Neural progenitor cell (in vitro differentiated cells): Measurements from ENCODE around the gene TRIM51. TPM values are rescaled to one million over a fixed set of nuclear protein-coding genes. Genes with fewer than 3 reads are reported as not detected.
"Not testable (repeated sequence)": the region's sequence is repeated elsewhere in the genome, so short reads cannot be mapped to it uniquely, and the experiment has no call there.

Experiments used
- DNase-seq: peaks from one replicate; pipeline ENCODE4 v3.0.0-alpha.2; 2016; ENCODE audit warnings: low spot score
- H2AFZ ChIP-seq: fragments of 200-600 bp; sonication (generic); replicated peaks from 2 replicates; pipeline ENCODE4 v1.6.1; 2016; ENCODE audit warnings: antibody characterized with exemption
- H3F3A ChIP-seq: fragments of 200-600 bp; sonication (generic); 2 replicates; pipeline ENCODE4 v1.6.1; 2016; ENCODE audit warnings: antibody characterized with exemption, low read depth
- H3K27ac ChIP-seq: fragments of 200-600 bp; sonication (generic); 2 replicates; pipeline ENCODE4 v1.5.1; 2016; ENCODE audit warnings: mild to moderate bottlenecking
- H3K27me3 ChIP-seq: fragments of 200-600 bp; sonication (generic); 2 replicates; pipeline ENCODE4 v1.6.1; 2016; ENCODE audit warnings: mild to moderate bottlenecking, moderate library complexity
- H3K36me3 ChIP-seq: fragments of 200-600 bp; sonication (generic); 2 replicates; pipeline ENCODE4 v1.5.1; 2016
- H3K4me1 ChIP-seq: fragments of 200-600 bp; sonication (generic); 2 replicates; pipeline ENCODE4 v1.6.1; 2016; ENCODE audit warnings: mixed run types
- H3K4me2 ChIP-seq: fragments of 200-600 bp; sonication (generic); 2 replicates; pipeline ENCODE4 v1.6.1; 2016
- H3K4me3 ChIP-seq: fragments of 200-600 bp; sonication (generic); 2 replicates; pipeline ENCODE4 v1.5.1; 2016
- H3K79me2 ChIP-seq: fragments of 200-600 bp; sonication (generic); 2 replicates; pipeline ENCODE4 v1.6.1; 2016; ENCODE audit warnings: low read depth
- H3K9ac ChIP-seq: fragments of 200-600 bp; sonication (generic); 2 replicates; pipeline ENCODE4 v1.6.1; 2016
- H3K9me3 ChIP-seq: fragments of 200-600 bp; sonication (generic); 2 replicates; pipeline ENCODE4 v1.5.1; 2016; ENCODE audit warnings: low read depth
- H4K20me1 ChIP-seq: fragments of 200-600 bp; sonication (generic); 2 replicates; pipeline ENCODE4 v1.6.1; 2016; ENCODE audit warnings: low read depth
- H3K27ac Mint-ChIP-seq: 3 replicates; pipeline ENCODE4 v1.8.0; 2021; ENCODE audit warnings: mixed read lengths
- H3K27me3 Mint-ChIP-seq: 2 replicates; pipeline ENCODE4 v1.8.0; 2022; ENCODE audit warnings: low read depth, mild to moderate bottlenecking, inconsistent platforms, moderate library complexity, mixed read lengths; ENCODE audit not compliant: insufficient read depth
- H3K36me3 Mint-ChIP-seq: 3 replicates; pipeline ENCODE4 v1.8.0; 2021; ENCODE audit warnings: mixed read lengths
- H3K4me1 Mint-ChIP-seq: 3 replicates; pipeline ENCODE4 v1.8.0; 2021; ENCODE audit warnings: mixed read lengths
- H3K4me3 Mint-ChIP-seq: 3 replicates; pipeline ENCODE4 v1.8.0; 2021; ENCODE audit warnings: mild to moderate bottlenecking, moderate library complexity, mixed read lengths
- H3K9me3 Mint-ChIP-seq: 3 replicates; pipeline ENCODE4 v1.8.0; 2020; ENCODE audit warnings: mixed read lengths
- CTCF ChIP-seq: fragments of 200-600 bp; sonication (generic); IDR thresholded peaks from 2 replicates; pipeline ENCODE4 v1.5.1; 2017; ENCODE audit warnings: antibody characterized with exemption, mild to moderate bottlenecking
- EZH2 ChIP-seq: fragments of 200-600 bp; sonication (generic); IDR thresholded peaks from 2 replicates; pipeline ENCODE4 v1.6.1; 2017; ENCODE audit warnings: antibody characterized with exemption, mild to moderate bottlenecking, moderate library complexity
- EZH2phosphoT487 ChIP-seq: fragments of 200-600 bp; sonication (generic); IDR thresholded peaks from 2 replicates; pipeline ENCODE4 v1.6.1; 2017; ENCODE audit warnings: antibody characterized with exemption
- total RNA-seq: library from RNA; depleted of rRNA; stranded (reverse); fragments of >200 nt; gene quantifications from 2 replicates; pipeline ENCODE4 v1.2.3, GENCODE V29; 2015; ENCODE audit warnings: low replicate concordance

Gene TRIM51
- total RNA-seq, 1 donor from 2014 or later, result not detected

- no peaks in the 10 kb centered on the region for H3K79me2 ChIP-seq
- H4K20me1 ChIP-seq, result no peaks in the 10 kb centered on the region
- Mint-ChIP-seq H3K36me3 (no peaks in the 10 kb centered on the region), H3K9me3 (peaks cover 4% of the 10 kb centered on the region), H3K27me3 (no peaks in the 10 kb centered on the region), H3K4me1 (no peaks in the 10 kb centered on the region), H3K27ac (no peak overlapping the region), H3K4me3 (no peak overlapping the region)
- H3K27ac ChIP-seq, result no peak overlapping the region
- TF ChIP-seq EZH2phosphoT487, result no peak
- no peak for TF ChIP-seq EZH2
- TF ChIP-seq CTCF, result no peak
- no peaks in the 10 kb centered on the region for H3K4me1 ChIP-seq
- H3K4me3 ChIP-seq, result no peak overlapping the region
- H3F3A ChIP-seq, result no peaks in the 10 kb centered on the region
- no peak overlapping the region for H3K4me2 ChIP-seq
- H2AFZ ChIP-seq, result no peak overlapping the region
- H3K36me3 ChIP-seq, result no peaks in the 10 kb centered on the region
- no peak for DNase-seq
- no peaks in the 10 kb centered on the region for H3K27me3 ChIP-seq
- H3K9me3 ChIP-seq, result peaks cover 29% of the 10 kb centered on the region
- H3K9ac ChIP-seq, result no peak overlapping the region
Observed at GRCh38 chr11:55852141-55852540, 31.0 kb upstream of the TRIM51 start.

- H3K27ac Mint-ChIP-seq, result no peak overlapping the region
- no peaks in the 10 kb centered on the region for H3K27me3 Mint-ChIP-seq
- H3K4me1 Mint-ChIP-seq, result no peaks in the 10 kb centered on the region
- H4K20me1 ChIP-seq, result no peaks in the 10 kb centered on the region
- no peak overlapping the region for H3K9ac ChIP-seq
- H3K4me3 ChIP-seq, result no peak overlapping the region
- peaks cover 7% of the 10 kb centered on the region for H3K9me3 Mint-ChIP-seq
- no peaks in the 10 kb centered on the region for H3K4me1 ChIP-seq
- H3K79me2 ChIP-seq, result no peaks in the 10 kb centered on the region
- H3K9me3 ChIP-seq, result peaks cover 44% of the 10 kb centered on the region
- no peak overlapping the region for H3K4me3 Mint-ChIP-seq
- H2AFZ ChIP-seq, result no peak overlapping the region
- H3K27me3 ChIP-seq, result no peaks in the 10 kb centered on the region
- H3K36me3 ChIP-seq, result no peaks in the 10 kb centered on the region
- no peak overlapping the region for H3K4me2 ChIP-seq
- no peak for DNase-seq
- H3K36me3 Mint-ChIP-seq, result no peaks in the 10 kb centered on the region
- TF ChIP-seq EZH2 (no peak), EZH2phosphoT487 (no peak), CTCF (no peak)
- no peak overlapping the region for H3K27ac ChIP-seq
- no peaks in the 10 kb centered on the region for H3F3A ChIP-seq
Observed at GRCh38 chr11:55854704-55855103, 28.4 kb upstream of the TRIM51 start.

DNA sequence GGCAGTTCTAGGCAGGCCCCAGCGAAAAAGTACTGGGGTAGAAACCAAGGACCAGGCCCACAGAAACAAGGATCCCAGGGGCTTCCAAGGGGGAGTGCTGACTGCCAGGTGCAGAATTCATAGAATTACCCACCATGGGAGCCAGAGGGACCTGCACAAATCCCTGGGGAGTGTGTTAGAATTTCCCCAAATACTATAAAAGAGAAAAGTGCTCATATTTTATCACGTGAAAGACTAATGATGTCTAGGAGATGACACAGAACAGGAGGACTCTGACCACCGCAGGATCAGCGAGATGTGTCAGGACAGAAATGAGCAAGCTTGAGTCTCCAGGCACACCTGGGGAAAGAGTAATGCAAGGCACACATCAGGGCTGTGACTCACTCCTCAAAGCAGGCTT lies 15.7 kb upstream of the TRIM51 start:
- H3K9me3 Mint-ChIP-seq, result peaks cover 32% of the 10 kb centered on the region
- H3K27me3 Mint-ChIP-seq, H3K27ac ChIP-seq, H3K4me1 ChIP-seq, DNase-seq, H3K36me3 Mint-ChIP-seq, H3K9ac ChIP-seq, H3K79me2 ChIP-seq, H4K20me1 ChIP-seq, H3K27ac Mint-ChIP-seq, H3F3A ChIP-seq, H3K36me3 ChIP-seq, H2AFZ ChIP-seq, H3K4me3 ChIP-seq, H3K9me3 ChIP-seq, H3K4me1 Mint-ChIP-seq, H3K4me3 Mint-ChIP-seq, H3K27me3 ChIP-seq, H3K4me2 ChIP-seq: not testable (repeated sequence)

DNA sequence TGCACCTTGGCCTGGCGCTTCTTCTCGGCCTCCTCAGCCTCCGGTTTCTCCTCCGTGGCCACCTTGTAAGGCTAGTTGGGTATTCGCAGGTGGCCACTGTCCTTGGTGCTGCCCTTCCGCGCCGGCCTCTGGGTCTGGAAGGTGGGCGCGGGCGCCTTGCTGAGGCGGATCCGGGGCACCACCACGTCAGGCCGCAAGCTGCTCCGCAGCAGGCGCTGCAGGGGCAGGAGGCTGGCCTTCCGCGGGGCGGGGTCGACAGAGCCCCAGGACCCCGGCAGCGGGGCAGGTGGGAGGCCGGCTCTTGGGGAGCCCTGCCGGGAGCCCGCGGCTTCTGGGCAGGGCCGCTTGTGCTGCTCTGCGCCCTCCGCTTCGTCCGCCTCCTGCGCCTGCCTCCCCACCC lies 10.4 kb upstream of the TRIM51 start:
- not testable (repeated sequence) for H3F3A ChIP-seq, H3K27me3 Mint-ChIP-seq, H3K27ac Mint-ChIP-seq

DNA sequence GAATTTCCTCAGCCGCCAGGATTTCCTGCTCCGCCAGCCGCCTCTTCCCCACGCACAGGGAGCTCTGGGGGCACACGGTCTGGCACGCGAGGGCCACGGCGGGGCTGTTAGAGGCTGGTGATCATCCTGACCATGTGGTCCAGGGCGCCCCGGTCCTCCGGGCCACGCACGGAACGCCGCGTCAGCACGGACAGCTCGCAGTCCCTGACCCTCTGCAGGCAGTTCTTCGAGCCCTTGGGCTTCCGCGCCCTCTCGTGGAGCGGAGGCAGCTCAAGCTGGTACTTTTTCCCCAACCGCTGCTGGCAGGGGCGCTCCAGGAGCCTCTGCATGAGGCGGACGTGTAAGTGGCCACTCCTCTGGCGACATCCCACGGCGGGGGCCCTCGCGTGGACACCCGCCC lies 10.0 kb upstream of the TRIM51 start:
- not testable (repeated sequence) for H3K36me3 ChIP-seq, H3K36me3 Mint-ChIP-seq, H3K4me2 ChIP-seq, H3K4me1 Mint-ChIP-seq, H4K20me1 ChIP-seq, DNase-seq, H3K9me3 ChIP-seq, H3K4me1 ChIP-seq, H3K27ac Mint-ChIP-seq, H2AFZ ChIP-seq, H3K79me2 ChIP-seq, H3K27me3 Mint-ChIP-seq, H3K27me3 ChIP-seq, H3K4me3 Mint-ChIP-seq, H3K27ac ChIP-seq, H3F3A ChIP-seq, H3K9ac ChIP-seq, H3K4me3 ChIP-seq
- H3K9me3 Mint-ChIP-seq, result peaks cover 26% of the 10 kb centered on the region

More for the DNA sequence above, 10.4 kb upstream of the TRIM51 start:
- H3K9me3 Mint-ChIP-seq, result peaks cover 26% of the 10 kb centered on the region
- not testable (repeated sequence) for H3K9ac ChIP-seq, H3K36me3 ChIP-seq, H2AFZ ChIP-seq, H4K20me1 ChIP-seq, H3K36me3 Mint-ChIP-seq, H3K27ac ChIP-seq, H3K4me3 Mint-ChIP-seq, H3K27me3 ChIP-seq, DNase-seq, H3K4me2 ChIP-seq, H3K4me3 ChIP-seq, H3K9me3 ChIP-seq, H3K4me1 ChIP-seq, H3K4me1 Mint-ChIP-seq, H3K79me2 ChIP-seq

DNA sequence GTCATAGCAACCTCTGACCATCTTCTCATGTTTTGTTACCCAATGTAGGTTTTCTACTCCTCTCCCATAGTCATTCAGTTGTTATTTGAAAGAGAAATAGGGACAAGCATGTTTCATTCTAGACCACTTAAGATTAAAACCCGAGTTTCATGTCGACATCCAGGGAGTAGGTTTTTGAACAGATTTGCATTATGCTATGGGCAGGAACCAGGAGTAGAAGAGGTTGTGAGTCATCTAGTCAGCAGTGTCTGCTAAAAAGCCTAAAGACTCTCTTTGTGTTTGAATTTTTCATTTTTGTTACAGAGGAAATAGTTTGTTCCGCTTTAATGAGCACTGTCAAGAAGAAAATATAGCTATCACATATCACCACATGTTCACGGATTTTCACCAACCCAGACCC lies 1.9 kb downstream of the TRIM51 start:
- H3K36me3 Mint-ChIP-seq, H3F3A ChIP-seq, H3K4me3 ChIP-seq, H3K36me3 ChIP-seq, H3K4me1 ChIP-seq, H3K9me3 Mint-ChIP-seq, H3K27ac Mint-ChIP-seq, H3K9ac ChIP-seq, H4K20me1 ChIP-seq, H3K79me2 ChIP-seq, DNase-seq, H3K27me3 ChIP-seq, H3K4me1 Mint-ChIP-seq, H3K4me3 Mint-ChIP-seq, H3K9me3 ChIP-seq, H3K4me2 ChIP-seq, H2AFZ ChIP-seq, H3K27ac ChIP-seq, H3K27me3 Mint-ChIP-seq: not testable (repeated sequence)

GRCh38 chr11:55885481-55885880 lies 2.4 kb downstream of the TRIM51 start:
- H2AFZ ChIP-seq, H3K27me3 Mint-ChIP-seq, H3K9me3 ChIP-seq, H3K36me3 ChIP-seq, H3K9me3 Mint-ChIP-seq, DNase-seq, H3K27me3 ChIP-seq, H3K4me1 Mint-ChIP-seq, H3K4me2 ChIP-seq, H3F3A ChIP-seq, H3K4me1 ChIP-seq, H4K20me1 ChIP-seq, H3K27ac Mint-ChIP-seq, H3K36me3 Mint-ChIP-seq, H3K79me2 ChIP-seq, H3K4me3 Mint-ChIP-seq, H3K27ac ChIP-seq, H3K9ac ChIP-seq, H3K4me3 ChIP-seq: not testable (repeated sequence)
